ENCODE results near the gene ZSCAN31. TPM values are rescaled to one million over a fixed set of nuclear protein-coding genes. Genes with fewer than 3 reads are reported as not detected.

The ZSCAN31 gene
- total and polyA plus RNA-seq, 2 of the 8 experiments (the other 6 are each of a cell fraction or from before 2014, with no cell fraction given): 1.9 to 7.0 TPM

DNA sequence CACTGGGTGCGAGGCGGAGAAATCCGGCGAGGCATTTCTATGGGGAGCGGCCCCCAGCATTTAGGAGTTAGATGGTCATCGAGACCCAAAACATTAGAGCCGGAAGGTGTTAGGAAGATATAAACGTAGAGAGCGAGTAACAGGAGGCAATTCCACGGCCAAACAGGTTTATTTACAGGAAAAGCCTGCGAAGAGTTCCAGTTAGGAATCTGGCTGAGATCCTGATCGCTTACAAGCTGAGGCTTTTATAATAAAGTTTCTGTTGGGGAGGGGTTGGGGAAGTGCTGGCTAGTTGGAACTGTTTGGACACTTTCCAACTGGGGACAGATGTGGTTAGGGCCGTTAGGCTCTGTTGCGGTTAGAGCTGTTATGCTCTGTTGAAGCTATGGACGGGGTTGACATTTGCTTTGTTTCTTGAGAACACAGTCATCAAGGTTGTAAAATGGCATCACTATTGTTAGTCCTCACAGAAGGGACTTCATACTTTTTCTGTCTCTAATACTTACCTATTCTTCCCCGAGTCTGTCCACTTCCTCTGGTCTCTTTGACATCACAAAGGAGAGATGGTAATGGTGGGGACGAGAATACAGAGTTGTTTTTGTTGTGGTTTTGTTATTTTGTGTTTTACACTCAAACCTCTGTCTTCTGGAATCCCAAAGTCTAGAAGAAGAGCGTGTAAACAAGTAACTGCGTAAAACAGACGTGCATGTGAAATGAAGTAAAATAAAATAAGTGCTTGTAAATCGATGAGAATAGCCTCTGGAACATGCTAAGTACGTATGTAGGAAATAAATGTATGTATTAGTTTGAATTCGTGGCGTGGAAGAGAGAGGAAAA lies 554 bp upstream of the ZSCAN31 start:
- FAIRE-seq: no peak
- H3K18ac ChIP-seq (ENCODE audit: extremely low read depth, low read length): no peak overlapping the region; the same call in 1 of the 2 replicates
- no peak overlapping the region for H4K8ac ChIP-seq (ENCODE audit: extremely low read depth, insufficient read depth, low read length)
- no peak overlapping the region for H3K23ac ChIP-seq (ENCODE audit: insufficient read length)
- no peak overlapping the region for H2BK120ac ChIP-seq (replicated peaks; ENCODE audit: low read depth, low read length)
- H2BK12ac ChIP-seq (ENCODE audit: low read depth, low read length): peak overlapping the region; percentile 23; the same call in 1 of the 2 replicates
- H3K9me3 ChIP-seq (ENCODE audit: insufficient read depth in 2 of 2, low read depth in 1 of 2, low read length in 1 of 2): no peaks in the 10 kb centered on the region
- peak overlapping the region; percentile 86 to 95 (median 91) for H3K4me3 ChIP-seq (ENCODE audit: extremely low read depth in 1 of 4, insufficient read depth in 2 of 4, low read depth in 3 of 4, low read length in 4 of 4)
- H3K27ac ChIP-seq (ENCODE audit: low read depth, low read length): peak overlapping the region; percentile 95
- DNase-seq (ENCODE audit: low read depth in 1 of 2, low spot score in 2 of 2): no peak
- H3K9ac ChIP-seq (replicated peaks in 1 of 4; ENCODE audit: extremely low read depth in 1 of 4, low read depth in 3 of 4, low read length in 3 of 4): peak overlapping the region; percentile 59 to 96 (median 91)
- CTCF ChIA-PET (ENCODE audit: partially characterized antibody): interaction anchor here (1.3 to 2.5 kb wide), 4 partner anchors 9 to 47 kb away, joined by 4 to 9 read pairs (median 7); no protein-coding TSS in a partner anchor
- no peaks in the 10 kb centered on the region; a peak in 1 of 7 replicates for H3K27me3 ChIP-seq (replicated peaks in 1 of 4; ENCODE audit: control insufficient read depth in 3 of 4, extremely low read depth in 1 of 4, insufficient read depth in 3 of 4, low read length in 3 of 4)
- no peak overlapping the region for H3K14ac ChIP-seq (ENCODE audit: insufficient read length)
- peak overlapping the region; percentile 81 to 98 for H3K4me2 ChIP-seq (ENCODE audit: insufficient read depth in 1 of 2, low read depth in 2 of 2, low read length in 2 of 2)
- POLR2A ChIA-PET (ENCODE audit: partially characterized antibody): interaction anchor here (0.8 to 3.6 kb wide), 43 partner anchors 10 to 501 kb away, joined by 3 to 36 read pairs (median 6); partner anchors contain the start of genes PGBD1, ZKSCAN3, ZKSCAN4 and ZKSCAN8
- no peaks in the 10 kb centered on the region for H4K20me1 ChIP-seq (replicated peaks in 1 of 2; ENCODE audit: control insufficient read depth in 1 of 2, insufficient read depth in 2 of 2, low read length in 2 of 2)
- H3K4ac ChIP-seq (replicated peaks; ENCODE audit: insufficient read length, low read depth, low read length): no peak overlapping the region
- no peak overlapping the region for H2BK15ac ChIP-seq (ENCODE audit: low read length)
- H3K36me3 ChIP-seq (ENCODE audit: control insufficient read depth in 2 of 4, insufficient read depth in 4 of 4, low read length in 3 of 4): no peaks in the 10 kb centered on the region
- no peak overlapping the region for H2BK20ac ChIP-seq (ENCODE audit: low read length)
- peak overlapping the region; percentile 89 for H2BK5ac ChIP-seq (ENCODE audit: low read depth, low read length)
- H3K56ac ChIP-seq (replicated peaks; ENCODE audit: insufficient read length, low read depth, low read length): peak overlapping the region; percentile 43
- WGBS, 2 experiments (ENCODE audit: extremely low coverage in 1 of 2, insufficient coverage in 1 of 2, insufficient read length in 1 of 2, insufficient replicate concordance in 2 of 2, low coverage in 1 of 2, low lambda C conversion rate in 2 of 2, missing lambda C conversion rate in 1 of 2): 13 to 100% methylated on average over 3 to 24 of the region's 24 CpGs
- H2AK5ac ChIP-seq (ENCODE audit: low read depth, low read length): 0 out of 2 replicates have a peak overlapping the region, but pooled peaks have one; percentile 32
- H3K23me2 ChIP-seq (ENCODE audit: low read depth, low read length): peaks cover 2% of the 10 kb centered on the region; the same call in 1 of the 2 replicates
- no peak overlapping the region for H4K91ac ChIP-seq (replicated peaks; ENCODE audit: insufficient read length, low read length)
- no peaks in the 10 kb centered on the region for H3K79me1 ChIP-seq (ENCODE audit: low read depth, low read length)
- H2AFZ ChIP-seq (ENCODE audit: low read length): peak overlapping the region; percentile 28; the same call in 1 of the 2 replicates
- H3K79me2 ChIP-seq (ENCODE audit: control insufficient read depth in 1 of 2, insufficient read depth in 2 of 2, low read length in 2 of 2): no peaks in the 10 kb centered on the region; a peak in 1 of 4 replicates
- no peak overlapping the region for H4K5ac ChIP-seq (ENCODE audit: insufficient read length, low read depth, low read length)
- H3K4me1 ChIP-seq (replicated peaks in 1 of 4; ENCODE audit: control insufficient read depth in 3 of 4, insufficient read depth in 4 of 4, low read length in 3 of 4): no peaks in the 10 kb centered on the region
- TF ChIP-seq JUND (IDR thresholded peaks at IDR 0.05; ENCODE audit: low read length) (no peak), EGR1 (IDR thresholded peaks at IDR 0.05; ENCODE audit: borderline replicate concordance, low read depth, low read length) (no peak), JUN (IDR thresholded peaks at IDR 0.05; ENCODE audit: low read depth, low read length) (no peak), TEAD4 (IDR thresholded peaks at IDR 0.05; ENCODE audit: low read depth, low read length) (no peak), EZH2 (IDR thresholded peaks at IDR 0.05; ENCODE audit: low read depth, low read length, severe bottlenecking) (no peak), SRF (IDR thresholded peaks at IDR 0.05; ENCODE audit: low read depth, low read length) (no peak), SIN3A (conservative IDR thresholded peaks at IDR 0.05 in 1 of 2, IDR thresholded peaks at IDR 0.05 in 1 of 2; ENCODE audit: low read depth in 1 of 2, low read length in 2 of 2) (0 out of 4 replicates have a peak, but pooled peaks of 1 of the 2 experiments have one; percentile 33), TCF12 (IDR thresholded peaks at IDR 0.05; ENCODE audit: low read depth, low read length) (no peak), ATF3 (IDR thresholded peaks at IDR 0.05; ENCODE audit: insufficient read depth, low read depth, low read length) (0 out of 2 replicates have a peak, but pooled peaks have one; percentile 10), KDM1A (IDR thresholded peaks at IDR 0.05; ENCODE audit: borderline replicate concordance, low read length) (no peak), ASH2L (IDR thresholded peaks at IDR 0.05; ENCODE audit: low read length) (no peak)

Data from H1 (cell line).